NCI-H2029 (cell line): ENCODE data around the gene ZNF438.

Experiments used
- DNase-seq: peaks from one replicate; lab custom pipeline; 2025; lab: John Stamatoyannopoulos, UW

ZNF438 gene

GRCh38 chr10:30846710-30847109, 185.0 kb downstream of the ZNF438 start:
- DNase-seq, result no peak

- DNase-seq, result no peak
Observed at GRCh38 chr10:30842894-30843293, 188.8 kb downstream of the ZNF438 start.

DNA sequence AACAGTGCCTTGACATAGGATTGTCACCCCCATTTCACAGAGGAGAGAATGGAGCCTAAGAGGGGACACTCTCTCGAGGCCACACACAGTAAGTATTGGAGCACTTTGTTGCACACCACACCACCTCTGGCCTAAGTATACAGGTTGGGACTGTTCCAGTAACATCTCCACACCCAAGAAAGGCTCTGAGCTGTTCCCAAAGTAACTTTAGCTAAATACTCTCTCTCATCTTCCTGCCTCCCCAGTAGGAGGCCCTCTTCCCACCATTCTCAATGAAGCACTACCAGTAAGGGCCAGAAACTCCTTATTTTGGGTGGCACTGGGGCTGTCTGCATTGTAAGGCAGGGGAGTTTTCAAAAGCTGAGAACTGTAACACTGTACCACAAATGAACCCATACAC, 189.5 kb downstream of the ZNF438 start:
- DNase-seq, result no peak

DNA sequence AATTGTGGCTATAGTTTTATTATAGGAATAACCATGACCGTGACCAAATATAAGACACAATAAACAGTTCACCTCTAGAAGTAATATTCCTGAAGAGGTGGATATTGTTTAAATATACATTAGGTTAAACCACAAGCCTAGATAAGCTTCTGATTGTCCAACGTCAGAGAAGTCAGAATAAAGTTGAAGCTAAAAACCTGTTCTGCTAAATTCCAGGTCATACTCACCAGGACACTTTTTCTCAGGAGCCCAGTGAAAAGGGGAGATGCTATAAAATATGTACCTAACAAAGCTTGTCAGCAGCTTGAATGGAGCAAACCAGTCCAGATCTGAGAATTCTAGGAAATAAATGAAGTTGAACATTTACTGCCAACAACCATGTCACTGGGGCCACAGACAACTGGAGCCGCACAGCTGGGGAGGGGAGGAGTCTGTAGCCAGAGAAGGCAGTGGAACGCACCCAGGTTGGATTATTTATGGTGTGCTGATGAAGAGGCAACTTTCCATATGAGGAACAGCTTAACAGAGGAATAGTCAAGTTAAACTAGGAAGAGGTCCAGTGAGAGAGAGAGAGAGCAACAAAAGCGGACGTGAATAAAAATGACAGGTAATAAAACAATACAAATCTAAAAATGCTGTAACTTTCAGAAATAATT, 191.1 kb downstream of the ZNF438 start:
- DNase-seq, result no peak

- DNase-seq, result no peak
Observed at GRCh38 chr10:30839652-30840051, 192.0 kb downstream of the ZNF438 start.

- no peak for DNase-seq
Observed at GRCh38 chr10:30836406-30836805, 195.3 kb downstream of the ZNF438 start.

GRCh38 chr10:30835146-30835545, 196.5 kb downstream of the ZNF438 start:
- DNase-seq, result no peak

GRCh38 chr10:30834651-30835050, 197.0 kb downstream of the ZNF438 start:
- no peak for DNase-seq

GRCh38 chr10:30834153-30834552, 197.5 kb downstream of the ZNF438 start:
- DNase-seq, result no peak

GRCh38 chr10:30833628-30833970, 198.1 kb downstream of the ZNF438 start:
- DNase-seq, result no peak

GRCh38 chr10:30832749-30833627, 198.7 kb downstream of the ZNF438 start:
- DNase-seq, result no peak

- no peak for DNase-seq
Observed at GRCh38 chr10:30832001-30832748, 199.5 kb downstream of the ZNF438 start.

GRCh38 chr10:30831426-30831825, 200.2 kb downstream of the ZNF438 start:
- no peak for DNase-seq

DNA sequence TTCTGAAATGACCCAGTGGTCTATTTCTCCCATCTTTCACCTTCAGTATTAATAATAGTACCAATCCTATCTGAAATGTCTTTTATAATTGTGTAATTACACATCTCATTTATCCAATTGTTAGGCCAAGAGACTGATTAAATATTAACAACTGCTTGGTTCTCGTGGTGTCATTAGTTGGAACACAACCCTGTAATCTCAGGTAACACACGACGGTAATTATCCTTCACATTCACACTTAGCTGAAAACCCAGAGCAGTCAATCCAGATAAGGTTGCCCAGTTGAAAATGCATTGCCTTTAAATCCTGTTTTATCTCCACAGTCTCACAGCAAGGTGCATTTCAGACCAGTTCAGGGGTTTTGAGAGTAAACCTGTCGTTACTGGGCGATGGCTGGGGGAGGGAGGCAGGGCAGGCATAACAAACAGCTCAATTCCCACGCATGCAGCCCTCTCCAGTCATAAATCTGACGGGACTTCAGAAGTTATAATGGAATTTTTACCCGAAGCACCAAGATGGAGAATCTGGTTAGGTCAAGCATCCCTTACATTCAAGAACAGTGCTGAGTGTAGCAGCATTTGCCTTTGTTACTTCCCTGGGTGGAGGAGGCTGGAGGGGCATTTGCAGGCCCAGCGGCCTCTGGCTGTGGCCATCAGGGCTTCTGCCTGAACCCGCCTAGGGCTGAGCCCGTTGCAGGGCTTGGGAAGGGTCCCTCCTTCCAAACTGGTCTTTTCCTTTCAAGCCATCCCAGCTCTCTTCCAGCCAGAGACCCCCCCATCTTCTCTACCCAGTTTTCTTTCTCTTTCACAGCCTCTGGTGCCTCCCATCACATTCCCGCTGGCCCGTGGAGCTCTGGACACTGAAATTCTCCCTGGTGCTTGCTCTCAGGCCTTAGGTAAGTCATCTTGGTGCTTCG, 201.1 kb downstream of the ZNF438 start:
- no peak for DNase-seq

GRCh38 chr10:30829901-30830300, 201.8 kb downstream of the ZNF438 start:
- no peak for DNase-seq

DNA sequence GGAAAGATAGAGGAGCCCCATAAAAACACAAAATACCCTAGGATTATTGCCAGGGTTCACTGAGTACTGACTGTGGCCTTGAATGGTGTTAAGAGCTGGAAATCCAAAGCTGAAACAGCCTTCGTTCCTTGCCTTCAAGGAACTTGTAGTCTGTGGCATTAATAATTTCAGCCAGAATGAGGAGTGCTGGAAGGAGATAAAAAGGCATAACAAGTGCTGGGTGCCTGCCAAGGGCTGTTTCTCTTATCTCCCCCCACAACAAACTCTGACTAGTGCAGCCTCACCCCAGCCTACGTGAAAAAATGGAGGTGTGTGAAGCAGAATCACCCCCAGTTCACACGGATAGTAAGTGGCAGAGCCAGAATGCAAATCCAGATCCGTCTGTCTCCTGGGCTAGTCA, 203.0 kb downstream of the ZNF438 start:
- DNase-seq, result no peak

DNA sequence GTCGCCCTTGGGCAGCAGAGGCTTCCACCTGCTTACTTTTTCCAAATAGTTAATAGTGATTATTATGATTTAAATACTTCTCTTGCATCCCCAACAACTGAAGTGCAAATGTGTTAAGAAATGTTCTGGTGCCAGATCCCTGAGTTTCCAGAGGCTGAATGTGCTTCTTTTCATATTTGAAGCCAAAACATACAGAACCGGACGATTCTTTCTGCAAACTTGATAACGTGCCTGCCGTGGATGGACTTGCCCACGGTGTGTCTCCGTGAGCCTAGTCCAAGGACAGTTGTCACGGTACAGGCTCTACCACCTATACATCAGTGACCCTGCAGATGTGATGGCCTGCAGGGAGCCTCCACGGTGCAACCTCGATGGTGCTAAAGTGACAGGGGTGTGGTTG, 203.5 kb downstream of the ZNF438 start:
- DNase-seq, result no peak

DNA sequence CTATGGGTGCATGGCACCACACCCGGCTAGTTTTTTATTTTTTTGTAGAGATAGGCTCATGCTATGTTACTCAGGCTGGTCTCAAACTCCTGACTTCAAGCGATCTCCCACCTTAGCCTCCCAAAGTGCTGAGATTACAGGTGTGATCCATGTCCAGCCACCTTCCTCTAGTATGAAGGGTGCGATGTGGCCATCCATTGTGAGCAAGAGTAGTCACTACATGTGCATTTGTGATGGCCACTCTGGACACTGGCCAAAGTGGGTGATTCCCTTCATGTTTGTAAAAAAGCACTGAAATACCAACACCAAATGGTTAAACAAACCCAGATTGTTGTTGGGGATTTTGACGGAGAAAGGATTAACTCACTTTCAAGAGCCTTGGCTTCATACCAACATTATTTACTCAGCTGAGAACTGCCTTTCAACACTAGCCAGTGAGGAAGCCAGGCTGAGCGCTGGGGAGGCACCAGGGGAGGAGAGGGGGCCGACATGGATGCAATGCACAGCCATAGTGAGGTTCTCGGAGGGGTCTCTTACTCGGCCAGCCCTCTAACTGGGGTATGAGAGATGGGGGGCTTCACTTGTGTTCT, 204.0 kb downstream of the ZNF438 start:
- DNase-seq, result no peak

- DNase-seq, result no peak
Observed at GRCh38 chr10:30826679-30827078, 205.0 kb downstream of the ZNF438 start.

- DNase-seq, result no peak
Observed at GRCh38 chr10:30825495-30825894, 206.2 kb downstream of the ZNF438 start.

GRCh38 chr10:30825022-30825421, 206.6 kb downstream of the ZNF438 start:
- DNase-seq, result no peak
